RWPE2 (cell line): ENCODE data around the gene ALG9.

Source experiments
- ATAC-seq: fragments of 200-7000 bp; cut with Tn5 transposase; 3 replicates; pipeline ENCODE4 v1.9.1; 2021; ENCODE audit warnings: low read depth
- DNase-seq: peaks from one replicate; pipeline ENCODE4 v3.0.0-alpha.2; 2020; ENCODE audit warnings: low spot score
- H3K27ac ChIP-seq: fragments of 450-650 bp; 2 replicates; pipeline ENCODE4 v1.5.1; 2017; ENCODE audit warnings: mild to moderate bottlenecking; ENCODE audit not compliant: poor library complexity, severe bottlenecking
- H3K27me3 ChIP-seq: fragments of 250-450 bp; sonication (Bioruptor Pico); 2 replicates; pipeline ENCODE4 v1.5.1; 2021; ENCODE audit warnings: mild to moderate bottlenecking, moderate library complexity; ENCODE audit not compliant: insufficient read depth, poor library complexity, severe bottlenecking
- H3K36me3 ChIP-seq: fragments of 250-450 bp; sonication (Bioruptor Pico); 2 replicates; pipeline ENCODE4 v1.5.1; 2020; ENCODE audit warnings: low read depth, mild to moderate bottlenecking, moderate library complexity
- H3K4me1 ChIP-seq: fragments of 250-450 bp; sonication (Bioruptor Pico); 2 replicates; pipeline ENCODE4 v1.5.1; 2021; ENCODE audit warnings: mild to moderate bottlenecking, moderate library complexity; ENCODE audit not compliant: insufficient read depth, poor library complexity, severe bottlenecking
- H3K4me3 ChIP-seq: fragments of 250-450 bp; sonication (Bioruptor Pico); 2 replicates; pipeline ENCODE4 v1.5.1; 2021; ENCODE audit warnings: mild to moderate bottlenecking, moderate library complexity; ENCODE audit not compliant: severe bottlenecking
- H3K9me3 ChIP-seq: fragments of 250-450 bp; sonication (Bioruptor Pico); 2 replicates; pipeline ENCODE4 v1.5.1; 2021; ENCODE audit warnings: mild to moderate bottlenecking, moderate library complexity; ENCODE audit not compliant: severe bottlenecking
- TF ChIP-seq, protein P1 (sequence below): fragments of 450-650 bp; IDR thresholded peaks from one replicate; pipeline ENCODE4 v1.5.1; 2017; ENCODE audit warnings: mild to moderate bottlenecking, moderate library complexity; ENCODE audit not compliant: poor library complexity, severe bottlenecking

The ALG9 gene

DNA sequence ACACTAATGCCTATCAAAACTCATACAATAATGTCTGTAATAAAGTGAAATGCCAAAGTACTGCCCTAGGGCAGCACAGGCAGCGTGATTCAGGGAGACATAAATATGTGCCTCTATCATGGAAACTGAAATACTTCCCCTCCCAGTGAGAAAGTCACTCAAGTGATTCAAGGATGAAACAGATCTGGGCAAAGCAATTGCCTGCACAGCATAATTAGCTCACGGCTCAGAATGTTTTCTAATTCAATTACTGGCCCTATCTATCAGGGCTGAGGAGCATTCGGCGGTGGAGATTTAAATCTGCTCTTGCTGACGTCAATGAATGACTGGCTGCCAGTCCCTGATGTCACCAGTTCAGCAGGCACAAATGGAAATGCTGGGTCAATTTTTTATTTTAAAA lies 77.5 kb downstream of the ALG9 start:
- peaks cover 10% of the 10 kb centered on the region; the same call in 1 of the 2 replicates for H3K36me3 ChIP-seq
- no peak overlapping the region for H3K4me3 ChIP-seq
- TF ChIP-seq, protein P1, sequence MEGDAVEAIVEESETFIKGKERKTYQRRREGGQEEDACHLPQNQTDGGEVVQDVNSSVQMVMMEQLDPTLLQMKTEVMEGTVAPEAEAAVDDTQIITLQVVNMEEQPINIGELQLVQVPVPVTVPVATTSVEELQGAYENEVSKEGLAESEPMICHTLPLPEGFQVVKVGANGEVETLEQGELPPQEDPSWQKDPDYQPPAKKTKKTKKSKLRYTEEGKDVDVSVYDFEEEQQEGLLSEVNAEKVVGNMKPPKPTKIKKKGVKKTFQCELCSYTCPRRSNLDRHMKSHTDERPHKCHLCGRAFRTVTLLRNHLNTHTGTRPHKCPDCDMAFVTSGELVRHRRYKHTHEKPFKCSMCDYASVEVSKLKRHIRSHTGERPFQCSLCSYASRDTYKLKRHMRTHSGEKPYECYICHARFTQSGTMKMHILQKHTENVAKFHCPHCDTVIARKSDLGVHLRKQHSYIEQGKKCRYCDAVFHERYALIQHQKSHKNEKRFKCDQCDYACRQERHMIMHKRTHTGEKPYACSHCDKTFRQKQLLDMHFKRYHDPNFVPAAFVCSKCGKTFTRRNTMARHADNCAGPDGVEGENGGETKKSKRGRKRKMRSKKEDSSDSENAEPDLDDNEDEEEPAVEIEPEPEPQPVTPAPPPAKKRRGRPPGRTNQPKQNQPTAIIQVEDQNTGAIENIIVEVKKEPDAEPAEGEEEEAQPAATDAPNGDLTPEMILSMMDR, result no peak
- H3K4me1 ChIP-seq, result no peaks in the 10 kb centered on the region
- no peaks in the 10 kb centered on the region for H3K9me3 ChIP-seq
- H3K27me3 ChIP-seq, result no peaks in the 10 kb centered on the region
- ATAC-seq (peak; percentile 56; the same call in 2 of the 3 replicates), DNase-seq (no peak)
- H3K27ac ChIP-seq, result no peak overlapping the region

DNA sequence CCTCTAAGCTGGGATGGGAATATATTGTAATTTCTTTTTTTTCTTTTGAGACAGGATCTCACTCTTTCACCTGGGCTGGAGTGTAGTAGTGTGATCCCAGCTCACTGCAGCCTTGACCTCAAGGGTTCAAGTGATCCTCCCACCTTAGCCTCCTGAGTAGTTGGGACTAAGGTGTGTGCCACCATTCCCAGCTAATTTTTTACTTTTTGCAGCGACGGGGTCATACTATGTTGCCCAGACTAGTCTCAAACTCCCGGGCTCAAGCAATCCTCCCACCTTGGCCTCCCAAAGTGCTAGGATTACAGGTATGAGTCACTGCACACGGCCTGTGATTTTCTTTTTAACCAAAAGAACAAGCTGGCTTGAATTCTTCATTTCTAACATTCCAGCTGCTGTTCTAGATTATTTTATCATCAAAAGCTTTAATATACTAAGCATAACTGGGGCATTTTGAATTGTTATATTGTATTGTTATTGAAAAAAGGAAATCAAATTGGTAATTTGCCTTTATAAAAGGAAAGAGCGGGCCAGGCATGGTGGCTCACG lies 78.4 kb downstream of the ALG9 start:
- Histone ChIP-seq H3K27me3 (no peaks in the 10 kb centered on the region), H3K36me3 (peaks cover 9% of the 10 kb centered on the region; the same call in 1 of the 2 replicates), H3K9me3 (no peaks in the 10 kb centered on the region), H3K4me3 (no peak overlapping the region), H3K4me1 (no peaks in the 10 kb centered on the region), H3K27ac (no peak overlapping the region)
- ATAC-seq (no peak), DNase-seq (no peak)
- TF ChIP-seq, protein P1, result no peak

DNA sequence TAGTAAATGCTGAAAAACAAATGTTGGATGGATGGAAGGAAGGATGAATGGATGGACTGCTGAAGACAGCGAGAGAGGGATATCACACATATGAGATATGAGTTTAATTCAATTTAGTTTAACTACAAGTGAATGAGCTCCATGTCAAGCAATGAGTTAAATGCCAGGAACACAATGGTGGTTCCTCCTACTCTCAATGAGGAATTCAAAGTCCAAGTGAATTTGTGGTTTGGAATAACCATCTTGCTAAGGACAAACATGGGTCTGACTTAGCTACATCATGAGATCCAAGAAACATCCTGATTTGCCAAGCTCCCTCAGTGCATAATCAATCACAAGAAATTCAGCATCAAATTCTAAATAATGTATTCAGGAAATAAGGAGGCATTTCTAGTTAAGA lies 79.1 kb downstream of the ALG9 start:
- DNase-seq, result no peak
- no peak for ATAC-seq

DNA sequence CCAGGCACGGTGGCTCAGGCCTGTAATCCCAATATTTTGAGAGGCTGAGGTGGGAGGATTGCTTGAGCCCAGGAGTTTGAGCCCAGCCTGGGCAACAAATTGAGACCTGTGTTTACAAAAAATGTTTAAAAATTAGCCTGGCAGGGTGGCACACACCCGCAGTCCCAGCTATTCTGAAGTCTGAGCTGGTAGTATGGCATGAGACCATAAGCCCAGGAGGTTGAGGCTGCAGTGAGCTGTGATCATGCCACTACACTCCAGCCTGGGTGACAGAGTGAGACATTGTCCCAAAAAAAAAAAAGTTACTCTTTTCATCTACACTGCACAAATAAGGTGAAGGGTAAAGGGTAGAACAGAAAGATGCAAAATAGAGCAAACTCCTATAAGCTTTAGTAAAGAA lies 82.9 kb downstream of the ALG9 start:
- DNase-seq, result no peak
- H3K27ac ChIP-seq, result no peak overlapping the region
- no peaks in the 10 kb centered on the region for H3K9me3 ChIP-seq
- H3K4me1 ChIP-seq, result no peaks in the 10 kb centered on the region
- peaks cover 10% of the 10 kb centered on the region; the same call in 1 of the 2 replicates for H3K36me3 ChIP-seq
- ATAC-seq, result no peak
- no peak overlapping the region for H3K4me3 ChIP-seq
- TF ChIP-seq, protein P1, result no peak
- H3K27me3 ChIP-seq, result no peaks in the 10 kb centered on the region

More for the DNA sequence above, 79.1 kb downstream of the ALG9 start:
- Histone ChIP-seq H3K36me3 (peaks cover 2% of the 10 kb centered on the region; the same call in 1 of the 2 replicates), H3K4me3 (no peak overlapping the region), H3K4me1 (no peaks in the 10 kb centered on the region), H3K27ac (no peak overlapping the region), H3K27me3 (no peaks in the 10 kb centered on the region), H3K9me3 (no peaks in the 10 kb centered on the region)
- TF ChIP-seq, protein P1, result no peak

DNA sequence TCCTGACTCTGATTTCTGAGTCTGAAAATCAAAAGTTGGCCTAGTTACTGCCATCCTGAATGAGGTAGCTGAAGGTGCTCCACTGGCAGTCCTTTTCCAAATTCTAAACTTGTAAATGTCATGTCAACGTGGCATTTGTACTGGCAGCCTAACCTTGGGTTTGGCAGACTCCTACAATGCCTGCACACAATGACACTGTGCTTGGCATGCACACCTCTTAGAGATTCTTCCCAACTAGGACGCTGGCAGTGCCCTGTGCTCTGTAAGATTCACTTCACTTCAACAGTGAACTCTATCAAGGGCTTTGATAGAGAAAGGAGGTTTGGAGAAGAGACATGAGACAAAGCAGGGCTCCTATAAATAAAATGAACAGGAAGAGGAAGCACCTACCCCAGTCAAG lies 83.3 kb downstream of the ALG9 start:
- DNase-seq (no peak), ATAC-seq (no peak)
- no peaks in the 10 kb centered on the region for H3K27me3 ChIP-seq
- H3K36me3 ChIP-seq, result peaks cover 10% of the 10 kb centered on the region; the same call in 1 of the 2 replicates
- no peaks in the 10 kb centered on the region for H3K4me1 ChIP-seq
- no peaks in the 10 kb centered on the region for H3K9me3 ChIP-seq
- H3K4me3 ChIP-seq, result no peak overlapping the region
- H3K27ac ChIP-seq, result no peak overlapping the region
- TF ChIP-seq, protein P1, result no peak
